Thymus (tissue), 11 donors: ENCODE data around the gene ITGAX. TPM values are rescaled to one million over a fixed set of nuclear protein-coding genes. Genes with fewer than 3 reads are reported as not detected.
"Not testable (repeated sequence)": the region's sequence is repeated elsewhere in the genome, so short reads cannot be mapped to it uniquely, and the experiment has no call there.

Experiments
- DNase-seq, 9 donors: peaks; one replicate each; pipeline ENCODE4 v3.0.0-alpha.2; 2013; ENCODE audit warnings: low spot score in 9 of 9, low read depth in 6 of 9, missing footprints in 1 of 9
- H3K27ac ChIP-seq, 2 donors: one replicate each; pipeline ENCODE4 v1.5.1; 2013; ENCODE audit warnings: control low read depth in 1 of 2, low read depth in 1 of 2, low read length in 1 of 2, mild to moderate bottlenecking in 1 of 2, moderate library complexity in 1 of 2
- H3K27me3 ChIP-seq, 2 donors: one replicate each; pipeline ENCODE4 v1.5.1; 2013; ENCODE audit warnings: low read length in 1 of 2; ENCODE audit not compliant: control insufficient read depth in 2 of 2, insufficient read depth in 1 of 2
- H3K36me3 ChIP-seq, 2 donors: one replicate each; pipeline ENCODE4 v1.5.1; 2013; ENCODE audit warnings: low read length in 1 of 2, mild to moderate bottlenecking in 1 of 2, moderate library complexity in 1 of 2; ENCODE audit not compliant: control insufficient read depth in 2 of 2, insufficient read depth in 2 of 2
- H3K4me1 ChIP-seq, 2 donors: one replicate each; pipeline ENCODE4 v1.5.1; 2013; ENCODE audit warnings: low read length in 2 of 2; ENCODE audit not compliant: control insufficient read depth in 2 of 2, insufficient read depth in 2 of 2
- H3K4me3 ChIP-seq, 2 donors: one replicate each; pipeline ENCODE4 v1.5.1; 2013; ENCODE audit warnings: low read length in 2 of 2, control low read depth in 1 of 2, mild to moderate bottlenecking in 1 of 2
- H3K9me3 ChIP-seq, 2 donors: one replicate each; pipeline ENCODE4 v1.5.1; 2013; ENCODE audit warnings: low read length in 1 of 2, mild to moderate bottlenecking in 1 of 2; ENCODE audit not compliant: control insufficient read depth in 2 of 2, insufficient read depth in 1 of 2
- WGBS: extraction: QIAGEN DNeasy Blood & Tissue Kit; methylation state at CpG from one replicate; pipeline ENCODE4 v1.1.7; 2013; 5-methylcytosine and 5-hydroxymethylcytosine counted together
- polyA plus RNA-seq: library from polyadenylated mRNA; stranded (reverse); fragments of 200-250 nt; gene quantifications from one replicate; pipeline ENCODE4 v1.2.3, GENCODE V29; 2013
- total RNA-seq: library from RNA; stranded (reverse); fragments of 120-200 nt; gene quantifications from one replicate; pipeline ENCODE4 v1.2.4, GENCODE V29; 2013
- donor health status: healthy.

The ITGAX gene
- total and polyA plus RNA-seq, 2 donors: 3.5 to 15.5 TPM

DNA sequence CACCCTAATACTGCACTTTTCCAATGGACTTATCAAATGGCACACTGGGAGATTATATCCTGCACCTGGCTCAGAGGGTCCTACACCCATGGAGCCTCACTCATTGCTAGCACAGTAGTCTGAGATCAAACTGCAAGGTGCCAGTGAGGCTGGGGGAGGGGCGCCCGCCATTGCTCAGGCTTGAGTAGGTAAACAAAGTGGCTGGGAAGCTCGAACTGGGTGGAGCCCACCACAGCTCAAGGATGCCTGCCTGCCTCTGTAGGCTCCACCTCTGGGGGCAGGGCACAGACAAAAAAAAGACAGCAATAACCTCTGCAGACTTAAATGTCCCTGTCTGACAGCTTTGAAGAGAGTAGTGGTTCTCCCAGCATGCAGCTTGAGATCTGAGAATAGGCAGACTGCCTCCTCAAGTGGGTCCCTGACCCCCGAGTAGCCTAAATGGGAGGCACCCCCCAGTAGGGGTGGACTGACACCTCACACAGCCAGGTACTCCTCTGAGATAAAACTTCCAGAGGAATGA is 16.8 kb upstream of the ITGAX start:
- H3K27ac ChIP-seq, H3K9me3 ChIP-seq, DNase-seq, H3K36me3 ChIP-seq, H3K4me1 ChIP-seq, H3K4me3 ChIP-seq, H3K27me3 ChIP-seq: not testable (repeated sequence)
- 81% methylated on average over 4 of the region's 4 CpGs for WGBS

DNA sequence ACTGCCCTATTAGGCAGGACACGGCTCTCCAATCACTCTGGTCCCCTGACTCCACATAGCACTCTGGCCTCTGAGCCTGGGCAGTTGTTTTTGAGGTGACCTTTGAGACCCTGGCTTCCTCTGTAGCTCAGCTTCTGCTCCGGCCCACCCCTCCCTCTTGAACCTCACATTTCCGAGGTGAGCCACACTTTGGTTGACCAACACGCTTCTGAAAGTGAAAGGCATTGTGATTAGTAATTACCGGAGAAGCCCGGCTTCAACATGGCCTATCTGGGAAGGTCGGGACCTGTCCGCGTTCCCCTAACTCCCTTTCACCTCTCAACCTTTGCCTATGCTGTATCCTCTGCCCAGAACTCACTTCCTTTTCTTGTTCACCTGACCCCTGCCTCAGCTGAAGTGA is 10.3 kb upstream of the ITGAX start:
- Histone ChIP-seq H3K36me3 (no peaks in the 10 kb centered on the region), H3K4me1 (no peaks in the 10 kb centered on the region), H3K4me3 (no peak overlapping the region), H3K27me3 (no peaks in the 10 kb centered on the region), H3K27ac (no peak overlapping the region), H3K9me3 (no peaks in the 10 kb centered on the region)
- DNase-seq: no peak
- WGBS: 80% methylated on average over 9 of the region's 9 CpGs

GRCh38 chr16:31347445-31347844 is 7.5 kb upstream of the ITGAX start:
- Histone ChIP-seq H3K4me3 (no peak overlapping the region), H3K4me1 (no peaks in the 10 kb centered on the region), H3K36me3 (no peaks in the 10 kb centered on the region), H3K27ac (no peak overlapping the region), H3K9me3 (no peaks in the 10 kb centered on the region), H3K27me3 (no peaks in the 10 kb centered on the region)
- WGBS: 93% methylated on average over 5 of the region's 5 CpGs
- DNase-seq: no peak

- WGBS: 11% methylated on average over 3 of the region's 3 CpGs
- Histone ChIP-seq H3K9me3 (no peaks in the 10 kb centered on the region), H3K36me3 (no peaks in the 10 kb centered on the region), H3K4me1 (no peaks in the 10 kb centered on the region), H3K27ac (no peak overlapping the region), H3K27me3 (no peaks in the 10 kb centered on the region), H3K4me3 (no peak overlapping the region)
- DNase-seq: no peak
Measured at GRCh38 chr16:31348579-31348978, 6.4 kb upstream of the ITGAX start.

DNA sequence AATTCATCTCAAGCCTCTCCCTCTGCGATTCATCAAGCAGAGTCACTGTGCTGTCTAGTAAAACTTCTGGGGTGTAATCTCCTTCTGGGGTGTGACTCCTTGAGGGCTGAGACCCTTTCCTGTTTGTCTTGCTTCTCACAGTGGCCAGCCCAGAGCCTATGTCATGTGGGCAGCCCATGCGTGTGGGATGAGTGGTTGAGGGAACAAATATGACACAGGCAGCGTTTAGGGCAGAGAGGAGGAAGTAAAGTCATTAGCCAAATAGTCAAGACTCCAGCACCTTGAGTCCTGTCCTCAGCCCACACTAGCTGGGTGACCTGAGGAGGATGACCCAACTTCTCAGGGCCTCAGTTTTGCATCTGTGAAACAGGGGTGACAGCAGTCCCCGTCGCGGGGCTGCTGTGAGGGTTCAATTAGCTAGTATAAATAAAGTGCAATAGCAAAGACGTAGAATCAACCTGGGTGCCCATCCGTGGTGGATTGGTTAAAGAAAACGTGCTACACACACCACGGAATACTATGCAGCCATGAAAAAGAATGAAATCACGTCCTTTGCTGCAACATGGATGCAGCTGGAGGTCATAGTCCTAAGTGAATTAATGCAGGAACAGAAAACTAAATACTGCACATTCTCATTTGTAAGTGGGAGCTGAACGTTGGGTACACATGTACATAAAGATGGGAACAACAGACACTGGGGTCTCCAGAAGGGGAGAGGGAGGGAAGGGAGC is 4.5 kb upstream of the ITGAX start:
- no peaks in the 10 kb centered on the region for H3K9me3 ChIP-seq
- WGBS: 81% methylated on average over 12 of the region's 12 CpGs
- peaks cover 0 to 9% of the 10 kb centered on the region in 2 donors for H3K4me1 ChIP-seq
- DNase-seq: no peak
- no peak overlapping the region for H3K4me3 ChIP-seq
- no peak overlapping the region for H3K27ac ChIP-seq
- no peaks in the 10 kb centered on the region for H3K36me3 ChIP-seq
- H3K27me3 ChIP-seq: no peaks in the 10 kb centered on the region

GRCh38 chr16:31351246-31351941 is 3.6 kb upstream of the ITGAX start:
- no peak overlapping the region for H3K4me3 ChIP-seq
- no peaks in the 10 kb centered on the region for H3K36me3 ChIP-seq
- no peak overlapping the region for H3K27ac ChIP-seq
- peaks cover 0 to 9% of the 10 kb centered on the region in 2 donors for H3K4me1 ChIP-seq
- no peaks in the 10 kb centered on the region for H3K27me3 ChIP-seq
- WGBS: 89% methylated on average over 19 of the region's 19 CpGs
- no peaks in the 10 kb centered on the region for H3K9me3 ChIP-seq
- DNase-seq: no peak

GRCh38 chr16:31351942-31352325 is 3.0 kb upstream of the ITGAX start:
- no peak overlapping the region for H3K4me3 ChIP-seq
- peaks cover 0 to 9% of the 10 kb centered on the region in 2 donors for H3K4me1 ChIP-seq
- H3K36me3 ChIP-seq: no peaks in the 10 kb centered on the region
- H3K27ac ChIP-seq: peak overlapping the region in 1 of 2 donors; percentile 26
- no peaks in the 10 kb centered on the region for H3K9me3 ChIP-seq
- no peak for DNase-seq
- H3K27me3 ChIP-seq: no peaks in the 10 kb centered on the region
- WGBS: 61% methylated on average over 6 of the region's 6 CpGs

DNA sequence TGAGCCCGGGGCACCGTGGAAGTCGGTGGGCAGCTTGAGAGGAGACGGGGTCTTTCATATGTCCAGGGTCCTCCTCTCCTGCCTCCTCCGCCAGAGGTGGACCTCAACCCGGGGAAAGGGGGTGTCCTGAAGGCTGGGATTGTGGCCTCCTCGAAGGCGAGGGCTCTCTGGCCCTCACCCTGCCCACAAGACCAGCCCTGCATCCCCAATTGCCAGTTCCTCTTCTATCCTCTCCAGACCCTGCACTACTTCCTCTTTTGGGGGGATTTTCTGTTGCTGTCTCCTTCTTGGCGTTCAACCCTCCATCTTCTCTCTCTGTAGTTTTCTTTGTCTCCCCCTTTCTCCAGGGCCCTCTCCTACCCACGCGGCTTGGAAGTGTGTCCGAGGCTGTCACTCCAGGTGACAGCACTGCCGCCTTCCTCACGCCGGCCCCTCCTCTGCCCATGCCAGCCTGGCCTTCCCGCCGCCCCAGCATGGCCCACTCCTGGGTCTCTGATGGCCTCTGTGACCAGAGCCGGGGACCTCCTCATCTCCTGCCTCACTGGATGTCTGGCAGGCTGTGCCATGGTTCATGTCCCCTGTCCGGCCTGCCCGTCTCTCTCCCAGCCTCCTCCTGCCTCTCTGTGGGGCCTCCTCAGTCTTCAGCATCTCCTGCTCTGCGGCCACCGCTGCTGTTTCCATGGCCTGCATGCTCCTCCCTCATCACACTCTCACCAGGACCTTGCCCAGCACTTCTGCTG is 2.4 kb upstream of the ITGAX start:
- H3K36me3 ChIP-seq: no peaks in the 10 kb centered on the region
- no peaks in the 10 kb centered on the region for H3K9me3 ChIP-seq
- no peak overlapping the region for H3K4me3 ChIP-seq
- H3K4me1 ChIP-seq: peaks cover 0 to 9% of the 10 kb centered on the region in 2 donors
- no peaks in the 10 kb centered on the region for H3K27me3 ChIP-seq
- WGBS: 68% methylated on average over 22 of the region's 22 CpGs
- no peak for DNase-seq
- H3K27ac ChIP-seq: peak overlapping the region; percentile 26 to 48
